ENCODE measurements around the gene NUDT3.

- TF ChIP-seq CTCF (IDR thresholded peaks at IDR 0.05) (no peak), ZFX (IDR thresholded peaks at IDR 0.05; ENCODE audit: borderline replicate concordance) (no peak)
These were observed 155.2 kb downstream of the NUDT3 start for GRCh38 chr6:34237316-34237721.

Data from 22Rv1 (cell line).